GM18909 (cell line): ENCODE data around the gene AFF3.

ENCODE experiments used
- ATAC-seq: cut with Tn5 transposase; IDR thresholded peaks from one replicate; pipeline ENCODE4 v1.9.1; 2021; ENCODE audit warnings: mild to moderate bottlenecking; ENCODE audit not compliant: unreplicated experiment, poor library complexity

The AFF3 gene

GRCh38 chr2:99602476-99602875 lies 539.9 kb downstream of the AFF3 start:
- no peak for ATAC-seq

GRCh38 chr2:99600981-99601651 lies 541.3 kb downstream of the AFF3 start:
- no peak for ATAC-seq

- no peak for ATAC-seq
These were observed 543.9 kb downstream of the AFF3 start for GRCh38 chr2:99598441-99598840.

GRCh38 chr2:99597616-99598015 lies 544.8 kb downstream of the AFF3 start:
- no peak for ATAC-seq

DNA sequence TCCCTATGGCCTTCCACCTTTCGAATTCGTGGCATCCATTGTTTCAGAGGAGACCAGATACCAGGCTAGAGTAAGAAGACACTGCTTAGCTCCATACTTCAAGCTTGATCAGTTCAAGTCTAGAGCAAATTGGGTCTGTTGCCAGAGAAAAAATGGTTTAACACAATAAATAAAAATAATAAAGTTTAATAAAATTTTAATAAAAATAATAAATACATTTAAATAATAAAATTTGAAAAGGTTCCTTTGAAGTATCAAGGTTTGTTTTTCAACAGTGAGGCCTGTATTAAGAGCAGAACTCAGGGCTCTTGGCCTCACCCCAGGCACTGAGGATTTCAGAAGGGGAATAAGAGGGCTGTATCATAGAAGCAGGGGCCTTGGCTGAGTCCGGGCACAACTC lies 547.0 kb downstream of the AFF3 start:
- ATAC-seq: no peak

GRCh38 chr2:99593692-99594427 lies 548.5 kb downstream of the AFF3 start:
- ATAC-seq: no peak

GRCh38 chr2:99576775-99577174 lies 565.6 kb downstream of the AFF3 start:
- no peak for ATAC-seq

DNA sequence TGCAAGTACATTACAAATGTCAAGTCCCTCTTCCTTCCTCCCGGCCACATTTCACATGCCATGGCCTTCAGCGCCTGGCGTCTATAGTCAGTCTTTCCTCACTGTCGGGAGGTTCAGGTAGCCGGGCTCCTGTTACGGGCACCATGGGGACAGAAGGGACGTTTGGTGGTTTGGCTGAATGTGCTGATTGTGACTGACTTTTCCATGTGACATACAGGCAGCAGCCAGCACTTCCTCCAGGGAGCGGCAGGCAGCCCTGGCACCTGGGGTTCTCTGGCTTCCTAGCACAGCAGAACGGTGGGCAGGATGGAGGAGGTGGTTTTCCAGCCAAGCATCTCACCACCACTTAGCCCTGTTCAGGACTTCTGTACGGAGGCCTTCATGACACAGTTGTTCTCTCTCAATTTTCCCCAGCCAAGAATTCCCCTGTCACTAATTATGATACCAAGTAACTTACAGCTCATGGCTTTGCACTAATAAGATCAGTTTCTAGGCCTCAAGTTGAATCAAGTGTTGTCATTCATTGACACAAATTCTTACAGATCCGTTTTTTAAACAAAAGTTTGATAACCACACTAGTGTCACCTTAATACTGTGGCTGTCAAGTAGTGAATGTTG lies 568.6 kb downstream of the AFF3 start:
- no peak for ATAC-seq

- ATAC-seq: no peak
These were observed 569.8 kb downstream of the AFF3 start for GRCh38 chr2:99572373-99573164.

DNA sequence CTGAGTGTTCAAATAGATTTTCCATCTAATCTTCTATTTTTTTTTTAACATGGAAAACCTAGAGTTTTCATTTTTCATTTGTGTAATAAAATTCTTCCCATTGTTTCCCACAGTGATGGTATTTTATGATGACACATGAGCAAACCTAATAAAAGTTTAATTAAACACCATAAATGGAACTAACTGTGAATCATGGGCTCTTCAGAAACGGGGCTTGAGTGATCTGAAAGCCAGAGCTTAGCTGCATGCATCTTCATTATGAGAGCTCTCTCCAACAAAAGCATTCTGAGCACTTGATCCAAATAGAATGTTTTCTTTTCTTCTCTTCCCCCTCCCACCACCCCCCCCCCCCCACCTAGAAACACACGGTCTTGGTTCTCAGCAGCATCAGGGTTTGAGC lies 570.4 kb downstream of the AFF3 start:
- no peak for ATAC-seq

DNA sequence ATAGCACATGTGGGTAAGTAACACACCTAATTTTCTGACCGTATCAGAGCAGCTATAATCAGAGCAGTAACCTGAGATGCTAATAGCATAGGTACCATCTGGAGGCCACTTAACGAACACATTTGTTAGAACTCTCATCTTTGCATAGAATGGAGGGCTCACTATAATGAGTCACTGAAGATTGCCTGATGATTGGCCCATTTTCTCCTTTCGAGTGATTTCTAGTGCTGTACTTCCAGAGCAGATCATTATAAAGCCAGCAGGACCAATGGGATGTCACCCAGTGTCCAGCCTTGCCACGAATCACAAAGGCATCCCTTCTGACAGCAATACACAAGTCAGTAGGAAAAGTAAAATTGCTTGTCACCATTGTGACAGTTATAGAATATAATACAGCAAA lies 570.9 kb downstream of the AFF3 start:
- ATAC-seq: no peak

DNA sequence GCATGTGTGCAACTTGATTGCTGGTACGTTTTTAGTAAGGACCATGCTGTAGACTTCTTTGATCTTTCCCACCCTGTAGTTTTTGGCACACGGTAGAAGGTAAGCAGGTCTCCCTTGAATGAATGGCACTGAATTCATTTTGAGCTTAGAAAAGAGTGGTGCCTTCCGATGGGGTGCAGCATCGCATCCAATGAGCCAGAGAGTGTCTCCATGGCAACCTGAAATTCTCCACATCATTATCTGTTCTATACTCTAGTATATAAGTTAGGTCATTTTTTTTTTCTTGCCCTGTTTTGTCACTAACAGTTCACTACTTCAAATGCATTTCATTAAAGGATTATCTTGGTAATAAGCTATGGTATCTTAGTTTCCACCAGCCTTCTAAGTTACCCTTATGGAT lies 571.4 kb downstream of the AFF3 start:
- no peak for ATAC-seq

- no peak for ATAC-seq
These were observed 573.0 kb downstream of the AFF3 start for GRCh38 chr2:99569386-99569785.

DNA sequence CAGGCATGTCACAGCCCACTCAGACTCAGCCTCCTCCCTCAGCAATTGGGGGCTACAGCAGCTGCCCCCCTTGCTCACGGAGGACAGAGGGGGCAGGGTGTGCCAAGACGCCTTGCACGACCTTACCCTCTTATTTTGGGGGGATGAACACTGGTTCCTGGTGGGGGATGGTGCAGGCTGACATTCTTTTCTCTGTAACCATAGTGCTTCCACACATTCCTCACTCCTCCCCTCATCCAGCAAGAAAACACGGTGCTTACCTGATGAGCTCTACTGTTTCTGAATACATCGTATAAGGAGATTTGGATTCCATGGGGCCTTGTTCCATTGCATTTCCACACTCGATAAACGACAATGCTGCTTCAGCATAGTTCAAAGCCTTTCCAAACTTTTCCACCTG lies 577.2 kb downstream of the AFF3 start:
- ATAC-seq: no peak

DNA sequence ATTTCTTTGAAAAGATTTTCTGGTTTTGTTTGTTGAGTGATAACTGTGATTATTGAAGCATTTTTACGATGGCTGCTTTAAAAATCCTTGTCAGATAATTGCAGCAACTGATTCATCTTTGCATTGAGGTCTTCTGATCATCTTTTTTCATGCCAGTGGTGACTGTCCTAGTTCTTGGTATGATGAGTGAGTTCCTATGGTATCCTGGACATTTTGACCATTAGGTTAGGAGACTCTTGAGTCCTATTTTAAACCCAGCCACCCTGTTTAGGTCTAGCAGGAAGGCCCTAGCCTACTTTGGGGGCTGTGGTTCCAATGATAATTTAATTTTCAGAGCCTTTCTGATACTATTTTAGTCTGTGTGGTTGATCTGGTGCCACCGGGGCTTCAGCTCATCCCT lies 579.9 kb downstream of the AFF3 start:
- no peak for ATAC-seq

GRCh38 chr2:99561804-99562203 lies 580.6 kb downstream of the AFF3 start:
- no peak for ATAC-seq

DNA sequence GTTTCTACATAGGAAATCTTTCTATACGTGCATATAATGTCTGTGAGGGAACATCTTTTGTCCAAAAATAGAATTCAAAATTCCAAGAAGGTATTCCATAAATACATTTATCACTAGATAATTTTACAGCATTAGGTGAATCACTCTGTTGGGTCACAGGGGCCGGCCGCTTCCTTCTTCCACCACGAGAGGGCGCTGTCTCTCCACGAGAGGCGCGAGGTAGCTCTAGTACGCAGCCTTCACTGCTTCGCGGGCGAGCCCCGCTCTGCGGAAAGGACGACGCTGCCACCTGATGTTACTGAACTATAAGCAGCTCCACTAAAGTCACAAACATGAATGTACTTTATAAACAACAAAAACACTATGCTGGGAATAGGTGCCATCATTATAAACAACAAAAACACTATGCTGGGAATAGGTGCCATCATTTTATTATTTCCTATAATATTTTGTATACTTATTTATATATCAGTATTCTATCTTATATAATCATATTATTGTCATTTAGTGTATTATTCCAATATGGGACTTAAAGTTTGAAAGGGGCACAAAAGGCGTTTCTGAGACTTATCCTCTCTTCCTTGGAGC lies 583.2 kb downstream of the AFF3 start:
- ATAC-seq: peak; percentile 82

- ATAC-seq: no peak
These were observed 587.0 kb downstream of the AFF3 start for GRCh38 chr2:99555404-99555803.

- no peak for ATAC-seq
These were observed 587.5 kb downstream of the AFF3 start for GRCh38 chr2:99554871-99555270.

- no peak for ATAC-seq
These were observed 588.2 kb downstream of the AFF3 start for GRCh38 chr2:99554238-99554637.

DNA sequence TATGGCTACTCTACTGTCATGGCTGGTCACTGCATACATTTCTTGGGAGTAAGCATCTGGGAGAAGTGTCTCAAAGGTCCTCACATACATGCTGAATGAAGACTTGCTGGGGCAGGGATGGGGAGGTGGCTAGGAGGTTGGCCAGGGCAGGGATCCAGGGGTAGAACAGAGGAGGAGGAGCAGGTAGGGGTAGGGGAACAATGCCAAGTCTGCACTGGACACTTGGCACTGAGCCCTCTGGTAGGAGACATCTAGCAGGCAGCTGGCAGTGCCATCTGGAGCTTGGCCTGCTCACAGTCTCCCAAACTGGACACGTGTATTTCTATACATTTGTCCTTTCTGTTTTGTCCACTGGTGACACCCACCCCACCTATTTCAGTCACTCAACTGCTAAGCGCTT lies 589.9 kb downstream of the AFF3 start:
- no peak for ATAC-seq
